Measurements from ENCODE around the gene GIMAP2. TPM values are rescaled to one million over a fixed set of nuclear protein-coding genes. Genes with fewer than 3 reads are reported as not detected.

Gene GIMAP2
- total and polyA plus RNA-seq, 2 of the 13 experiments (the other 11 are each of a cell fraction or from before 2014, with no cell fraction given) = 0.49 to 1.4 TPM

DNA sequence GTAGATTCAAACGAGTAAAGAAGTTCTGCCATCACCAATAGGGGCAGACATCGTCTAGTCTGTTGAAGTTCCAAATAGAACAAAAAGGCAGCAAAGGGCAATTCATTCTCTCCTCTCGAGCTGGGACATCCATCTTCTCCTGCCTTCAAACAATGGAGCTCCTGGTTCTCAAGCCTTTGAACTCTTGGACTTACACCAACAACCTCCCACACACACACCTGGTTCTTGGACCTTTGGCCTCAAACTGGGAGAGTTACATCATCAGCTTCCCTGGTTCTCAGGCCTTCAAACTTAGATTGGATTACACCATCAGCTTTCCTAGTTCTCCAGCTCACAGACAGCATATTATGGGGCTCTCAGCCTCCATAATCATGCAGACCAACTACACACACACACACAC, 41.9 kb downstream of the GIMAP2 start (continued):
- TF ChIP-seq YY1 (IDR thresholded peaks at IDR 0.05; ENCODE audit: insufficient read depth, insufficient replicate concordance, low read depth, low read length) (no peak), SP140L (CRISPR knock-in tag; IDR thresholded peaks at IDR 0.05; ENCODE audit: borderline replicate concordance) (no peak), NCOA1 (CRISPR knock-in tag; IDR thresholded peaks at IDR 0.05) (no peak), PRPF4 (IDR thresholded peaks at IDR 0.05; ENCODE audit: low read depth, low read length, poor library complexity, severe bottlenecking) (no peak), LRRFIP1 (CRISPR knock-in tag; conservative IDR thresholded peaks at IDR 0.05) (no peak), ZNF660 (CRISPR knock-in tag; IDR thresholded peaks at IDR 0.05; ENCODE audit: borderline replicate concordance, low read depth) (no peak), ATF6 (CRISPR knock-in tag; conservative IDR thresholded peaks at IDR 0.05) (no peak), GPN1 (CRISPR knock-in tag; IDR thresholded peaks at IDR 0.05; ENCODE audit: borderline replicate concordance) (no peak)
- TF ChIP-seq, protein P1, sequence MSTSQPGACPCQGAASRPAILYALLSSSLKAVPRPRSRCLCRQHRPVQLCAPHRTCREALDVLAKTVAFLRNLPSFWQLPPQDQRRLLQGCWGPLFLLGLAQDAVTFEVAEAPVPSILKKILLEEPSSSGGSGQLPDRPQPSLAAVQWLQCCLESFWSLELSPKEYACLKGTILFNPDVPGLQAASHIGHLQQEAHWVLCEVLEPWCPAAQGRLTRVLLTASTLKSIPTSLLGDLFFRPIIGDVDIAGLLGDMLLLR (CRISPR knock-in tag; IDR thresholded peaks at IDR 0.05) = no peak
- TF ChIP-seq, protein P2, sequence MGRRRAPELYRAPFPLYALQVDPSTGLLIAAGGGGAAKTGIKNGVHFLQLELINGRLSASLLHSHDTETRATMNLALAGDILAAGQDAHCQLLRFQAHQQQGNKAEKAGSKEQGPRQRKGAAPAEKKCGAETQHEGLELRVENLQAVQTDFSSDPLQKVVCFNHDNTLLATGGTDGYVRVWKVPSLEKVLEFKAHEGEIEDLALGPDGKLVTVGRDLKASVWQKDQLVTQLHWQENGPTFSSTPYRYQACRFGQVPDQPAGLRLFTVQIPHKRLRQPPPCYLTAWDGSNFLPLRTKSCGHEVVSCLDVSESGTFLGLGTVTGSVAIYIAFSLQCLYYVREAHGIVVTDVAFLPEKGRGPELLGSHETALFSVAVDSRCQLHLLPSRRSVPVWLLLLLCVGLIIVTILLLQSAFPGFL (CRISPR knock-in tag; IDR thresholded peaks at IDR 0.05) = no peak
- TF ChIP-seq, protein P3, sequence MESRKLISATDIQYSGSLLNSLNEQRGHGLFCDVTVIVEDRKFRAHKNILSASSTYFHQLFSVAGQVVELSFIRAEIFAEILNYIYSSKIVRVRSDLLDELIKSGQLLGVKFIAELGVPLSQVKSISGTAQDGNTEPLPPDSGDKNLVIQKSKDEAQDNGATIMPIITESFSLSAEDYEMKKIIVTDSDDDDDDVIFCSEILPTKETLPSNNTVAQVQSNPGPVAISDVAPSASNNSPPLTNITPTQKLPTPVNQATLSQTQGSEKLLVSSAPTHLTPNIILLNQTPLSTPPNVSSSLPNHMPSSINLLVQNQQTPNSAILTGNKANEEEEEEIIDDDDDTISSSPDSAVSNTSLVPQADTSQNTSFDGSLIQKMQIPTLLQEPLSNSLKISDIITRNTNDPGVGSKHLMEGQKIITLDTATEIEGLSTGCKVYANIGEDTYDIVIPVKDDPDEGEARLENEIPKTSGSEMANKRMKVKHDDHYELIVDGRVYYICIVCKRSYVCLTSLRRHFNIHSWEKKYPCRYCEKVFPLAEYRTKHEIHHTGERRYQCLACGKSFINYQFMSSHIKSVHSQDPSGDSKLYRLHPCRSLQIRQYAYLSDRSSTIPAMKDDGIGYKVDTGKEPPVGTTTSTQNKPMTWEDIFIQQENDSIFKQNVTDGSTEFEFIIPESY (CRISPR knock-in tag; IDR thresholded peaks at IDR 0.05) = no peak
- TF ChIP-seq, protein P4, sequence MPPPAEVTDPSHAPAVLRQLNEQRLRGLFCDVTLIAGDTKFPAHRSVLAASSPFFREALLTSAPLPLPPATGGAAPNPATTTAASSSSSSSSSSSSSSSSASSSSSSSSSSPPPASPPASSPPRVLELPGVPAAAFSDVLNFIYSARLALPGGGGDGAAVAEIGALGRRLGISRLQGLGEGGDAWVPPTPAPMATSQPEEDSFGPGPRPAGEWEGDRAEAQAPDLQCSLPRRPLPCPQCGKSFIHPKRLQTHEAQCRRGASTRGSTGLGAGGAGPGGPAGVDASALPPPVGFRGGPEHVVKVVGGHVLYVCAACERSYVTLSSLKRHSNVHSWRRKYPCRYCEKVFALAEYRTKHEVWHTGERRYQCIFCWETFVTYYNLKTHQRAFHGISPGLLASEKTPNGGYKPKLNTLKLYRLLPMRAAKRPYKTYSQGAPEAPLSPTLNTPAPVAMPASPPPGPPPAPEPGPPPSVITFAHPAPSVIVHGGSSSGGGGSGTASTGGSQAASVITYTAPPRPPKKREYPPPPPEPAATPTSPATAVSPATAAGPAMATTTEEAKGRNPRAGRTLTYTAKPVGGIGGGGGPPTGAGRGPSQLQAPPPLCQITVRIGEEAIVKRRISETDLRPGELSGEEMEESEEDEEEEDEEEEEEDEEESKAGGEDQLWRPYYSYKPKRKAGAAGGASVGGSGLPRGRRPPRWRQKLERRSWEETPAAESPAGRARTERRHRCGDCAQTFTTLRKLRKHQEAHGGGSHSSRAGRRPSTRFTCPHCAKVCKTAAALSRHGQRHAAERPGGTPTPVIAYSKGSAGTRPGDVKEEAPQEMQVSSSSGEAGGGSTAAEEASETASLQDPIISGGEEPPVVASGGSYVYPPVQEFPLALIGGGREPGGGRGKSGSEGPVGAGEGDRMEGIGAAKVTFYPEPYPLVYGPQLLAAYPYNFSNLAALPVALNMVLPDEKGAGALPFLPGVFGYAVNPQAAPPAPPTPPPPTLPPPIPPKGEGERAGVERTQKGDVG (CRISPR knock-in tag; IDR thresholded peaks at IDR 0.05; ENCODE audit: borderline replicate concordance) = no peak
- TF ChIP-seq, protein P5, sequence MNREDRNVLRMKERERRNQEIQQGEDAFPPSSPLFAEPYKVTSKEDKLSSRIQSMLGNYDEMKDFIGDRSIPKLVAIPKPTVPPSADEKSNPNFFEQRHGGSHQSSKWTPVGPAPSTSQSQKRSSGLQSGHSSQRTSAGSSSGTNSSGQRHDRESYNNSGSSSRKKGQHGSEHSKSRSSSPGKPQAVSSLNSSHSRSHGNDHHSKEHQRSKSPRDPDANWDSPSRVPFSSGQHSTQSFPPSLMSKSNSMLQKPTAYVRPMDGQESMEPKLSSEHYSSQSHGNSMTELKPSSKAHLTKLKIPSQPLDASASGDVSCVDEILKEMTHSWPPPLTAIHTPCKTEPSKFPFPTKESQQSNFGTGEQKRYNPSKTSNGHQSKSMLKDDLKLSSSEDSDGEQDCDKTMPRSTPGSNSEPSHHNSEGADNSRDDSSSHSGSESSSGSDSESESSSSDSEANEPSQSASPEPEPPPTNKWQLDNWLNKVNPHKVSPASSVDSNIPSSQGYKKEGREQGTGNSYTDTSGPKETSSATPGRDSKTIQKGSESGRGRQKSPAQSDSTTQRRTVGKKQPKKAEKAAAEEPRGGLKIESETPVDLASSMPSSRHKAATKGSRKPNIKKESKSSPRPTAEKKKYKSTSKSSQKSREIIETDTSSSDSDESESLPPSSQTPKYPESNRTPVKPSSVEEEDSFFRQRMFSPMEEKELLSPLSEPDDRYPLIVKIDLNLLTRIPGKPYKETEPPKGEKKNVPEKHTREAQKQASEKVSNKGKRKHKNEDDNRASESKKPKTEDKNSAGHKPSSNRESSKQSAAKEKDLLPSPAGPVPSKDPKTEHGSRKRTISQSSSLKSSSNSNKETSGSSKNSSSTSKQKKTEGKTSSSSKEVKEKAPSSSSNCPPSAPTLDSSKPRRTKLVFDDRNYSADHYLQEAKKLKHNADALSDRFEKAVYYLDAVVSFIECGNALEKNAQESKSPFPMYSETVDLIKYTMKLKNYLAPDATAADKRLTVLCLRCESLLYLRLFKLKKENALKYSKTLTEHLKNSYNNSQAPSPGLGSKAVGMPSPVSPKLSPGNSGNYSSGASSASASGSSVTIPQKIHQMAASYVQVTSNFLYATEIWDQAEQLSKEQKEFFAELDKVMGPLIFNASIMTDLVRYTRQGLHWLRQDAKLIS (CRISPR knock-in tag; IDR thresholded peaks at IDR 0.05) = no peak
